ENCODE measurements around the gene AMER3. TPM values are rescaled to one million over a fixed set of nuclear protein-coding genes. Genes with fewer than 3 reads are reported as not detected.
A peak's percentile ranks its signal among the peaks of the same experiment; 100 is the strongest.

Gene AMER3
- total RNA-seq, 4 donors from 2014 or later, result not detected

- TF ChIP-seq CTCF (IDR thresholded peaks at IDR 0.05) (no peak), POLR2A (IDR thresholded peaks at IDR 0.05) (no peak)
- intact Hi-C loops (cut with DNase I; ENCODE audit: low total_unique reads), result loop anchor here (5.0 kb wide), 1 partner anchor 119 kb away; no protein-coding TSS in a partner anchor
- WGBS, 2 donors, result 29 to 32% methylated on average over 24 to 30 of the region's 30 CpGs
- no peak overlapping the region for H3K4me3 ChIP-seq (ENCODE audit: low read depth, poor library complexity, severe bottlenecking)
- peak in 1 of 2 donors; percentile 84 for DNase-seq (ENCODE audit: low spot score in 2 of 2)
Observed at GRCh38 chr2:130798472-130799218, 43.3 kb downstream of the AMER3 start.

- no peak overlapping the region for H3K4me3 ChIP-seq (ENCODE audit: low read depth, poor library complexity, severe bottlenecking)
- TF ChIP-seq CTCF (IDR thresholded peaks at IDR 0.05) (no peak), POLR2A (IDR thresholded peaks at IDR 0.05) (no peak)
- 92 to 100% methylated on average over 1 of the region's 1 CpG for WGBS, 2 donors
- DNase-seq (ENCODE audit: low spot score in 2 of 2), result no peak
- intact Hi-C loops (cut with DNase I; ENCODE audit: low total_unique reads), result loop anchor here (5.0 kb wide), 1 partner anchor 118 kb away; no protein-coding TSS in a partner anchor
Observed at GRCh38 chr2:130799295-130799694, 44.0 kb downstream of the AMER3 start.

GRCh38 chr2:130805613-130806012 is 50.3 kb downstream of the AMER3 start:
- WGBS, 2 donors, result 67 to 89% methylated on average over 4 of the region's 4 CpGs
- peak in 1 of 2 donors; percentile 20 for DNase-seq (ENCODE audit: low spot score in 2 of 2)
- TF ChIP-seq POLR2A (IDR thresholded peaks at IDR 0.05) (no peak), CTCF (IDR thresholded peaks at IDR 0.05) (no peak)
- intact Hi-C loops (cut with DNase I; ENCODE audit: low total_unique reads), result no loop called here
- no peak overlapping the region for H3K4me3 ChIP-seq (ENCODE audit: low read depth, poor library complexity, severe bottlenecking)

GRCh38 chr2:130806370-130806769 is 51.0 kb downstream of the AMER3 start:
- H3K4me3 ChIP-seq (ENCODE audit: low read depth, poor library complexity, severe bottlenecking), result no peak overlapping the region
- TF ChIP-seq POLR2A (IDR thresholded peaks at IDR 0.05) (no peak), CTCF (IDR thresholded peaks at IDR 0.05) (no peak)
- 69 to 79% methylated on average over 4 of the region's 4 CpGs for WGBS, 2 donors
- intact Hi-C loops (cut with DNase I; ENCODE audit: low total_unique reads), result no loop called here
- DNase-seq (ENCODE audit: low spot score in 2 of 2), result peak in 1 of 2 donors; percentile 71

- intact Hi-C loops (cut with DNase I; ENCODE audit: low total_unique reads), result no loop called here
- H3K4me3 ChIP-seq (ENCODE audit: low read depth, poor library complexity, severe bottlenecking), result no peak overlapping the region
- TF ChIP-seq POLR2A (IDR thresholded peaks at IDR 0.05) (no peak), CTCF (IDR thresholded peaks at IDR 0.05) (no peak)
- DNase-seq (ENCODE audit: low spot score in 2 of 2), result peak; percentile 73 to 89
- 19 to 36% methylated on average over 14 of the region's 14 CpGs for WGBS, 2 donors
Observed at GRCh38 chr2:130807659-130808385, 52.5 kb downstream of the AMER3 start.

Data from lower leg skin (tissue), 4 donors.